HEK293 (cell line): Measurements from ENCODE around the gene TOMM40.

Experiments used
- GLI2 ChIP-seq: fragments of 450-650 bp; formaldehyde crosslinking; IDR thresholded peaks from 2 replicates; pipeline ENCODE4; 2017; ENCODE audit warnings: missing biosample characterization, missing genetic modification characterization, low read depth, borderline replicate concordance
- GLIS2 ChIP-seq: fragments of 450-650 bp; formaldehyde crosslinking; IDR thresholded peaks from 2 replicates; pipeline ENCODE4 v1.5.1; 2016; ENCODE audit warnings: missing biosample characterization, missing genetic modification characterization
- IKZF3 ChIP-seq: fragments of 450-650 bp; IDR thresholded peaks from 2 replicates; pipeline ENCODE4 v1.5.0; 2018; ENCODE audit warnings: missing biosample characterization, mild to moderate bottlenecking, missing genetic modification characterization, moderate library complexity
- KLF16 ChIP-seq: fragments of 450-650 bp; formaldehyde crosslinking; IDR thresholded peaks from 2 replicates; pipeline ENCODE4 v1.5.1; 2017; ENCODE audit warnings: missing biosample characterization, missing genetic modification characterization
- KLF7 ChIP-seq: fragments of 450-650 bp; formaldehyde crosslinking; IDR thresholded peaks from 2 replicates; pipeline ENCODE4 v1.5.1; 2016; ENCODE audit warnings: missing biosample characterization, missing genetic modification characterization, borderline replicate concordance
- KLF8 ChIP-seq: fragments of 450-650 bp; formaldehyde crosslinking; IDR thresholded peaks from 2 replicates; pipeline ENCODE4 v1.5.1; 2016; ENCODE audit warnings: missing biosample characterization, missing genetic modification characterization
- MZF1 ChIP-seq: fragments of 450-650 bp; formaldehyde crosslinking; IDR thresholded peaks from 2 replicates; pipeline ENCODE4 v1.5.1; 2017; ENCODE audit warnings: missing biosample characterization, missing genetic modification characterization, borderline replicate concordance
- PRDM1 ChIP-seq: fragments of 450-650 bp; formaldehyde crosslinking; IDR thresholded peaks from 2 replicates; pipeline ENCODE4; 2016; ENCODE audit warnings: missing biosample characterization, missing genetic modification characterization
- SCRT2 ChIP-seq: fragments of 450-650 bp; formaldehyde crosslinking; IDR thresholded peaks from 2 replicates; pipeline ENCODE4 v1.5.1; 2016; ENCODE audit warnings: missing biosample characterization, missing genetic modification characterization
- SP3 ChIP-seq: fragments of 450-650 bp; formaldehyde crosslinking; IDR thresholded peaks from 2 replicates; pipeline ENCODE4 v1.5.1; 2016; ENCODE audit warnings: missing biosample characterization, missing genetic modification characterization
- ZBTB10 ChIP-seq: fragments of 450-650 bp; formaldehyde crosslinking; IDR thresholded peaks from 2 replicates; pipeline ENCODE4 v1.5.1; 2016; ENCODE audit warnings: missing biosample characterization, missing genetic modification characterization
- ZBTB17 ChIP-seq: fragments of 450-650 bp; formaldehyde crosslinking; IDR thresholded peaks from 2 replicates; pipeline ENCODE4 v1.5.1; 2016; ENCODE audit warnings: missing biosample characterization, missing genetic modification characterization
- ZBTB20 ChIP-seq: fragments of 450-650 bp; formaldehyde crosslinking; IDR thresholded peaks from 2 replicates; pipeline ENCODE4 v1.5.1; 2016; ENCODE audit warnings: missing biosample characterization, missing genetic modification characterization
- ZFHX2 ChIP-seq: fragments of 450-650 bp; formaldehyde crosslinking; conservative IDR thresholded peaks from 2 replicates; pipeline ENCODE4 v1.5.1; 2016; ENCODE audit warnings: missing biosample characterization, missing genetic modification characterization
- ZNF121 ChIP-seq: fragments of 450-650 bp; formaldehyde crosslinking; IDR thresholded peaks from 2 replicates; pipeline ENCODE4 v1.5.1; 2016; ENCODE audit warnings: missing biosample characterization, missing genetic modification characterization
- ZNF132 ChIP-seq: fragments of 450-650 bp; formaldehyde crosslinking; IDR thresholded peaks from 2 replicates; pipeline ENCODE4 v1.5.1; 2017; ENCODE audit warnings: missing biosample characterization, missing genetic modification characterization, borderline replicate concordance
- ZNF202 ChIP-seq: fragments of 450-650 bp; formaldehyde crosslinking; IDR thresholded peaks from 2 replicates; pipeline ENCODE4 v1.5.1; 2016; ENCODE audit warnings: missing biosample characterization, missing genetic modification characterization, borderline replicate concordance
- ZNF24 ChIP-seq: fragments of 450-650 bp; formaldehyde crosslinking; IDR thresholded peaks from 2 replicates; pipeline ENCODE4 v1.5.1; 2016; ENCODE audit warnings: missing biosample characterization, missing genetic modification characterization
- ZNF366 ChIP-seq: fragments of 450-650 bp; formaldehyde crosslinking; conservative IDR thresholded peaks from 2 replicates; pipeline ENCODE4 v1.5.1; 2016; ENCODE audit warnings: missing biosample characterization, missing genetic modification characterization
- ZNF521 ChIP-seq: fragments of 450-650 bp; formaldehyde crosslinking; IDR thresholded peaks from 2 replicates; pipeline ENCODE4 v1.5.1; 2017; ENCODE audit warnings: missing biosample characterization, mild to moderate bottlenecking, missing genetic modification characterization
- ZNF623 ChIP-seq: fragments of 450-650 bp; formaldehyde crosslinking; IDR thresholded peaks from 2 replicates; pipeline ENCODE4 v1.5.1; 2016; ENCODE audit warnings: missing biosample characterization, missing genetic modification characterization
- ZNF692 ChIP-seq: fragments of 450-650 bp; formaldehyde crosslinking; IDR thresholded peaks from 2 replicates; pipeline ENCODE4 v1.5.1; 2016; ENCODE audit warnings: missing biosample characterization, missing genetic modification characterization
- ZNF747 ChIP-seq: fragments of 450-650 bp; formaldehyde crosslinking; IDR thresholded peaks from 2 replicates; pipeline ENCODE4 v1.5.1; 2016; ENCODE audit warnings: missing biosample characterization, missing genetic modification characterization
- ZNF768 ChIP-seq: fragments of 450-650 bp; formaldehyde crosslinking; IDR thresholded peaks from 2 replicates; pipeline ENCODE4 v1.5.1; 2018; ENCODE audit warnings: missing biosample characterization, mild to moderate bottlenecking, missing genetic modification characterization
- ZNF830 ChIP-seq: fragments of 450-650 bp; IDR thresholded peaks from 2 replicates; pipeline ENCODE4 v1.5.0; 2018; ENCODE audit warnings: missing biosample characterization, missing genetic modification characterization, low read depth, mild to moderate bottlenecking, moderate library complexity
- ZXDB ChIP-seq: fragments of 450-650 bp; formaldehyde crosslinking; IDR thresholded peaks from 2 replicates; pipeline ENCODE4 v1.5.1; 2016; ENCODE audit warnings: missing biosample characterization, missing genetic modification characterization
- TF ChIP-seq, protein P1 (sequence below): fragments of 450-650 bp; formaldehyde crosslinking; IDR thresholded peaks from 2 replicates; pipeline ENCODE4 v1.5.1; 2017; ENCODE audit warnings: missing biosample characterization, missing genetic modification characterization
- TF ChIP-seq, protein P2 (sequence below): fragments of 450-650 bp; formaldehyde crosslinking; IDR thresholded peaks from 2 replicates; pipeline ENCODE4 v1.5.1; 2017; ENCODE audit warnings: missing biosample characterization, missing genetic modification characterization
- TF ChIP-seq, protein P3 (sequence below): fragments of 450-650 bp; formaldehyde crosslinking; IDR thresholded peaks from 2 replicates; pipeline ENCODE4 v1.5.1; 2016; ENCODE audit warnings: missing biosample characterization, missing genetic modification characterization
- TF ChIP-seq, protein P4 (sequence below): fragments of 450-650 bp; formaldehyde crosslinking; IDR thresholded peaks from 2 replicates; pipeline ENCODE4 v1.5.1; 2016; ENCODE audit warnings: missing biosample characterization, missing genetic modification characterization

TOMM40 gene

GRCh38 chr19:44848036-44848811, 42.8 kb upstream of the TOMM40 start (continued):
- 0 out of 2 replicates have a peak, but pooled peaks have one; percentile 33 for TF ChIP-seq ZBTB10 (tag by site-specific recombination)
- TF ChIP-seq ZNF830 (tag by site-specific recombination): no peak
- TF ChIP-seq SP3 (tag by site-specific recombination): peak; percentile 4; the same call in 1 of the 2 replicates
- no peak for TF ChIP-seq ZNF132 (tag by site-specific recombination)
- 0 out of 2 replicates have a peak, but pooled peaks have one; percentile 11 for TF ChIP-seq IKZF3 (tag by site-specific recombination)
- 0 out of 2 replicates have a peak, but pooled peaks have one; percentile 5 for TF ChIP-seq KLF7 (tag by site-specific recombination)
- TF ChIP-seq ZNF121 (tag by site-specific recombination): no peak
- TF ChIP-seq ZNF366 (tag by site-specific recombination): peak; percentile 82
- no peak for TF ChIP-seq ZNF747 (tag by site-specific recombination)
- TF ChIP-seq ZNF521 (tag by site-specific recombination): no peak
- TF ChIP-seq KLF8: 0 out of 2 replicates have a peak, but pooled peaks have one; percentile 36
- TF ChIP-seq, protein P1, sequence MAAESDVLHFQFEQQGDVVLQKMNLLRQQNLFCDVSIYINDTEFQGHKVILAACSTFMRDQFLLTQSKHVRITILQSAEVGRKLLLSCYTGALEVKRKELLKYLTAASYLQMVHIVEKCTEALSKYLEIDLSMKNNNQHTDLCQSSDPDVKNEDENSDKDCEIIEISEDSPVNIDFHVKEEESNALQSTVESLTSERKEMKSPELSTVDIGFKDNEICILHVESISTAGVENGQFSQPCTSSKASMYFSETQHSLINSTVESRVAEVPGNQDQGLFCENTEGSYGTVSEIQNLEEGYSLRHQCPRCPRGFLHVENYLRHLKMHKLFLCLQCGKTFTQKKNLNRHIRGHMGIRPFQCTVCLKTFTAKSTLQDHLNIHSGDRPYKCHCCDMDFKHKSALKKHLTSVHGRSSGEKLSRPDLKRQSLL (tag by site-specific recombination): peak; percentile 52; the same call in 1 of the 2 replicates
- peak; percentile 98 for TF ChIP-seq ZXDB (tag by site-specific recombination)
- no peak for TF ChIP-seq ZNF24 (tag by site-specific recombination)
- TF ChIP-seq, protein P2, sequence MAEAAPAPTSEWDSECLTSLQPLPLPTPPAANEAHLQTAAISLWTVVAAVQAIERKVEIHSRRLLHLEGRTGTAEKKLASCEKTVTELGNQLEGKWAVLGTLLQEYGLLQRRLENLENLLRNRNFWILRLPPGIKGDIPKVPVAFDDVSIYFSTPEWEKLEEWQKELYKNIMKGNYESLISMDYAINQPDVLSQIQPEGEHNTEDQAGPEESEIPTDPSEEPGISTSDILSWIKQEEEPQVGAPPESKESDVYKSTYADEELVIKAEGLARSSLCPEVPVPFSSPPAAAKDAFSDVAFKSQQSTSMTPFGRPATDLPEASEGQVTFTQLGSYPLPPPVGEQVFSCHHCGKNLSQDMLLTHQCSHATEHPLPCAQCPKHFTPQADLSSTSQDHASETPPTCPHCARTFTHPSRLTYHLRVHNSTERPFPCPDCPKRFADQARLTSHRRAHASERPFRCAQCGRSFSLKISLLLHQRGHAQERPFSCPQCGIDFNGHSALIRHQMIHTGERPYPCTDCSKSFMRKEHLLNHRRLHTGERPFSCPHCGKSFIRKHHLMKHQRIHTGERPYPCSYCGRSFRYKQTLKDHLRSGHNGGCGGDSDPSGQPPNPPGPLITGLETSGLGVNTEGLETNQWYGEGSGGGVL: peak; percentile 95
- peak; percentile 66 for TF ChIP-seq ZBTB17 (tag by site-specific recombination)
- no peak for TF ChIP-seq GLI2 (tag by site-specific recombination)
- TF ChIP-seq GLIS2: peak; percentile 50; the same call in 1 of the 2 replicates
- TF ChIP-seq PRDM1 (tag by site-specific recombination): peak; percentile 99
- TF ChIP-seq, protein P3, sequence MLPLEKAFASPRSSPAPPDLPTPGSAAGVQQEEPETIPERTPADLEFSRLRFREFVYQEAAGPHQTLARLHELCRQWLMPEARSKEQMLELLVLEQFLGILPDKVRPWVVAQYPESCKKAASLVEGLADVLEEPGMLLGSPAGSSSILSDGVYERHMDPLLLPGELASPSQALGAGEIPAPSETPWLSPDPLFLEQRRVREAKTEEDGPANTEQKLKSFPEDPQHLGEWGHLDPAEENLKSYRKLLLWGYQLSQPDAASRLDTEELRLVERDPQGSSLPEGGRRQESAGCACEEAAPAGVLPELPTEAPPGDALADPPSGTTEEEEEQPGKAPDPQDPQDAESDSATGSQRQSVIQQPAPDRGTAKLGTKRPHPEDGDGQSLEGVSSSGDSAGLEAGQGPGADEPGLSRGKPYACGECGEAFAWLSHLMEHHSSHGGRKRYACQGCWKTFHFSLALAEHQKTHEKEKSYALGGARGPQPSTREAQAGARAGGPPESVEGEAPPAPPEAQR (tag by site-specific recombination): no peak
- peak; percentile 56; the same call in 1 of the 2 replicates for TF ChIP-seq ZNF692 (tag by site-specific recombination)
- TF ChIP-seq ZNF202: no peak
- TF ChIP-seq ZFHX2 (tag by site-specific recombination): no peak; the same call in 1 of the 2 replicates
- TF ChIP-seq SCRT2: peak; percentile 30; the same call in 1 of the 2 replicates
- TF ChIP-seq MZF1 (tag by site-specific recombination): no peak
- TF ChIP-seq ZNF623 (tag by site-specific recombination): no peak
- 0 out of 2 replicates have a peak, but pooled peaks have one; percentile 59 for TF ChIP-seq ZNF768 (tag by site-specific recombination)
- TF ChIP-seq ZBTB20 (tag by site-specific recombination): peak; percentile 48; the same call in 1 of the 2 replicates
- peak; percentile 69 for TF ChIP-seq KLF16
- TF ChIP-seq, protein P4, sequence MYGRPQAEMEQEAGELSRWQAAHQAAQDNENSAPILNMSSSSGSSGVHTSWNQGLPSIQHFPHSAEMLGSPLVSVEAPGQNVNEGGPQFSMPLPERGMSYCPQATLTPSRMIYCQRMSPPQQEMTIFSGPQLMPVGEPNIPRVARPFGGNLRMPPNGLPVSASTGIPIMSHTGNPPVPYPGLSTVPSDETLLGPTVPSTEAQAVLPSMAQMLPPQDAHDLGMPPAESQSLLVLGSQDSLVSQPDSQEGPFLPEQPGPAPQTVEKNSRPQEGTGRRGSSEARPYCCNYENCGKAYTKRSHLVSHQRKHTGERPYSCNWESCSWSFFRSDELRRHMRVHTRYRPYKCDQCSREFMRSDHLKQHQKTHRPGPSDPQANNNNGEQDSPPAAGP (tag by site-specific recombination): no peak
